Measurements from ENCODE around the gene GBE1.

- TF ChIP-seq CTCF (IDR thresholded peaks at IDR 0.05): no peak
- no peak for TF ChIP-seq POLR2A (IDR thresholded peaks at IDR 0.05)
These were observed 38.0 kb upstream of the GBE1 start for GRCh38 chr3:81799403-81799802.

All from body of pancreas (tissue), 4 donors.